GM23248 (cell line): ENCODE results near the gene SHISA9.

Experiments used
- EZH2 ChIP-seq: fragments of 200-600 bp; sonication (generic); IDR thresholded peaks from 2 replicates; pipeline ENCODE4 v1.6.1; 2018; ENCODE audit warnings: antibody characterized with exemption, mild to moderate bottlenecking; ENCODE audit not compliant: insufficient read depth, poor library complexity, severe bottlenecking
- EZH2phosphoT487 ChIP-seq: fragments of 200-600 bp; sonication (generic); IDR thresholded peaks from 2 replicates; pipeline ENCODE4 v1.6.1; 2018; ENCODE audit warnings: antibody characterized with exemption, moderate library complexity, mild to moderate bottlenecking, low read depth; ENCODE audit not compliant: insufficient read depth

GRCh38 chr16:13098536-13098935 is 197.1 kb downstream of the SHISA9 start:
- TF ChIP-seq EZH2 (no peak), EZH2phosphoT487 (no peak)
